NCI-H2171 (cell line): Measurements from ENCODE around the gene EHMT2.

Experiments used
- DNase-seq: peaks from one replicate; lab custom pipeline; 2025; lab: John Stamatoyannopoulos, UW

The EHMT2 gene

GRCh38 chr6:31888276-31889258 is 8.9 kb downstream of the EHMT2 start:
- DNase-seq: no peak

- no peak for DNase-seq
These were observed 10.1 kb downstream of the EHMT2 start for GRCh38 chr6:31887173-31888007.

GRCh38 chr6:31886541-31886991 is 10.9 kb downstream of the EHMT2 start:
- DNase-seq: no peak

GRCh38 chr6:31884528-31885035 is 12.9 kb downstream of the EHMT2 start:
- DNase-seq: no peak

GRCh38 chr6:31883676-31884075 is 13.8 kb downstream of the EHMT2 start:
- DNase-seq: no peak

GRCh38 chr6:31882344-31882743 is 15.2 kb downstream of the EHMT2 start:
- no peak for DNase-seq

GRCh38 chr6:31881136-31881859 is 16.2 kb downstream of the EHMT2 start:
- DNase-seq: no peak

- DNase-seq: no peak
These were observed 16.9 kb downstream of the EHMT2 start for GRCh38 chr6:31880616-31881015.

GRCh38 chr6:31879901-31880300 is 17.6 kb downstream of the EHMT2 start:
- DNase-seq: no peak

- no peak for DNase-seq
These were observed 18.4 kb downstream of the EHMT2 start for GRCh38 chr6:31879143-31879542.

GRCh38 chr6:31878726-31879125 is 18.8 kb downstream of the EHMT2 start, which contains the start of gene SLC44A4:
TSS of gene SLC44A4 (minus strand) at chr6:31878997. CDS start at chr6:31878980, 17 bp downstream.
- no peak for DNase-seq

GRCh38 chr6:31878222-31878621 is 19.3 kb downstream of the EHMT2 start:
- no peak for DNase-seq

- no peak for DNase-seq
These were observed 19.8 kb downstream of the EHMT2 start for GRCh38 chr6:31877651-31878161.

GRCh38 chr6:31877125-31877650 is 20.3 kb downstream of the EHMT2 start:
- DNase-seq: no peak

GRCh38 chr6:31876357-31876756 is 21.1 kb downstream of the EHMT2 start:
- no peak for DNase-seq

GRCh38 chr6:31875877-31876276 is 21.6 kb downstream of the EHMT2 start:
- DNase-seq: no peak

- no peak for DNase-seq
These were observed 22.5 kb downstream of the EHMT2 start for GRCh38 chr6:31874836-31875572.

GRCh38 chr6:31874084-31874670 is 23.3 kb downstream of the EHMT2 start:
- DNase-seq: no peak

- no peak for DNase-seq
These were observed 26.3 kb downstream of the EHMT2 start for GRCh38 chr6:31871046-31871659.
